ENCODE data around the gene ANKRD29.

ANKRD29 gene

DNA sequence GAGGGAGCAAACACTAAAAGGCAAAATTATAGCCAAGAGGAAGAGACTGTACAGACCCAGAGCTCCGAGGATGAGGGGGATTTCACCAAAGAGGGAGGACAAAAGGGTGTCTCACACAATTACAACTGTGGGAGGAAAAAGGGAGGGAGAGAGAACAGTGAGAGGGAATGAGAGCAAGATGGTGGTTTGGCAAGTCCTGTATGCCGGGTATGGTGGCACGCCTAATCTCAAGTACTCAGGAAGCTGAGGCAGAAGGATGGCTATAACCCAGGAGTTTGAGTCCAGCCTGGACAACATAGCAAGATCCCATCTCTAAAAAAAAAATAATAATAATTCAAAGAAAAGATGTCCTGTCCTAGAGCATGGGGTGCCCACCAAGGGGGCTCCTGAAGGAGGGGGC lies 110.7 kb downstream of the ANKRD29 start:
- DNase-seq: no peak

DNA sequence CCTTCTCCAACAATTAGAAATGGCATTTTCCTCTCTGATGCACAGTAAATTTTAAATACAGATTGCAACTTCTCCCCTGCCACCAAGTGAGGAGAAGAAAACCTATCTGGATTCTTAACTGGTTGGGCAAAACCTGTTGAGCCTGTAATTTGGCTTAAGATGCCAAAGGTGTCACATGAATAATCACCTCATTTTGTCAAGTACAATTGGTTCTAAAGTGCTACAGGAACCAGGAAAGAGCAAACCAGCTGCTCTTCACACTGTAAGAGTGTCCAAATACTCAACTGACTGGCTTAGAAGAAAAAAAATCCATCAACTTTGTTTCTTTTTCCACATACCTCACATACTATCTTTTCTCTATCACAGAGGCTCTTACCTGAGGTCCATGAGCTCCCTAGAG lies 111.8 kb downstream of the ANKRD29 start:
- DNase-seq: no peak
